ENCODE data around the gene BBS5.
"Not testable (repeated sequence)": the region's sequence is repeated elsewhere in the genome, so short reads cannot be mapped to it uniquely, and the experiment has no call there.

The BBS5 gene

GRCh38 chr2:169479257-169480078 lies at the start of gene BBS5:
BBS5 (plus strand) TSS chr2:169479494; CDS start chr2:169479554, 60 bp downstream.
- peak; percentile 81 for DNase-seq

GRCh38 chr2:169431772-169432171 lies 47.5 kb upstream of the BBS5 start:
- DNase-seq: not testable (repeated sequence)

- not testable (repeated sequence) for DNase-seq
Observed at GRCh38 chr2:169434236-169434635, 45.1 kb upstream of the BBS5 start.

GRCh38 chr2:169438466-169439072 lies 40.7 kb upstream of the BBS5 start:
- DNase-seq: no peak

- DNase-seq: no peak
Observed at GRCh38 chr2:169439900-169440299, 39.4 kb upstream of the BBS5 start.

GRCh38 chr2:169446452-169446851 lies 32.8 kb upstream of the BBS5 start:
- DNase-seq: no peak

GRCh38 chr2:169448316-169448715 lies 31.0 kb upstream of the BBS5 start:
- no peak for DNase-seq

GRCh38 chr2:169448865-169449264 lies 30.4 kb upstream of the BBS5 start:
- DNase-seq: no peak

- DNase-seq: peak in 1 of 2 donors; percentile 1
Observed at GRCh38 chr2:169452080-169452479, 27.2 kb upstream of the BBS5 start.

GRCh38 chr2:169453044-169453443 lies 26.2 kb upstream of the BBS5 start:
- not testable (repeated sequence) for DNase-seq

- DNase-seq: no peak
Observed at GRCh38 chr2:169461143-169461542, 18.2 kb upstream of the BBS5 start.

GRCh38 chr2:169462896-169463695 lies 16.2 kb upstream of the BBS5 start:
- DNase-seq: peak in 1 of 2 donors; percentile 1

GRCh38 chr2:169464466-169464865 lies 14.8 kb upstream of the BBS5 start:
- DNase-seq: no peak

GRCh38 chr2:169464882-169465281 lies 14.4 kb upstream of the BBS5 start:
- DNase-seq: no peak

- no peak for DNase-seq
Observed at GRCh38 chr2:169468841-169469240, 10.5 kb upstream of the BBS5 start.

GRCh38 chr2:169469952-169470572 lies 9.2 kb upstream of the BBS5 start:
- DNase-seq: no peak

GRCh38 chr2:169472249-169472648 lies 7.0 kb upstream of the BBS5 start:
- DNase-seq: no peak

- no peak for DNase-seq
Observed at GRCh38 chr2:169476459-169476858, 2.8 kb upstream of the BBS5 start.

GRCh38 chr2:169478339-169478738 lies 955 bp upstream of the BBS5 start:
- DNase-seq: peak in 1 of 2 donors; percentile 4

- DNase-seq: no peak
Observed at GRCh38 chr2:169478745-169479256, 493 bp upstream of the BBS5 start.

- DNase-seq: no peak
Observed at GRCh38 chr2:169480079-169480465, 778 bp downstream of the BBS5 start.

GRCh38 chr2:169485650-169486138 lies 6.4 kb downstream of the BBS5 start:
- DNase-seq: no peak

GRCh38 chr2:169486487-169486886 lies 7.2 kb downstream of the BBS5 start:
- no peak for DNase-seq

All from hippocampal formation (tissue), 2 donors.